Endothelial cell of umbilical vein (primary cell): Measurements from ENCODE around the gene STRIP2. TPM values are rescaled to one million over a fixed set of nuclear protein-coding genes. Genes with fewer than 3 reads are reported as not detected.

ENCODE experiments used
- BruUV-seq: library from RNA; stranded (reverse); fragments of 400-500 nt; replicated peaks from 2 replicates; lab custom pipeline; 2021; lab: Mats Ljungman, UMichigan
- CTCF ChIA-PET: fragments of 300-600, 350-600 bp; sonication (Branson Sonifier 250); formaldehyde crosslinking; loops from one replicate; lab custom pipeline; 2021; ENCODE audit warnings: antibody characterized with exemption, inconsistent platforms; lab: Charles Lee
- POLR2A ChIA-PET: fragments of 300-600, 350-600 bp; sonication (Branson Sonifier 250); formaldehyde crosslinking; loops from one replicate; lab custom pipeline; 2021; ENCODE audit warnings: antibody characterized with exemption, inconsistent platforms; lab: Charles Lee
- DNase-seq: peaks from one replicate; pipeline ENCODE4 v3.0.0-alpha.2; 2011; ENCODE audit warnings: low read depth, low spot score
- FAIRE-seq: peaks from 2 replicates; lab custom pipeline; 2011; peaks lifted over from hg19 to GRCh38; lab: Jason Lieb, UNC
- H2AFZ ChIP-seq: 2 replicates; pipeline ENCODE4 v1.6.0; 2012; ENCODE audit warnings: low read depth, low read length, control low read depth, inconsistent platforms
- H3K27ac ChIP-seq: 2 replicates; pipeline ENCODE4 v1.5.1; 2011; ENCODE audit warnings: low read depth, mild to moderate bottlenecking, control low read depth, low read length, moderate library complexity; ENCODE audit not compliant: insufficient read depth
- H3K27me3 ChIP-seq, 2 experiments: 2 replicates each; pipeline versions ENCODE4 v1.6.0 to v1.6.1; 2011; ENCODE audit warnings: low read length in 2 of 2, mixed read lengths in 1 of 2; ENCODE audit not compliant: control insufficient read depth in 2 of 2, insufficient read depth in 2 of 2
- H3K36me3 ChIP-seq, 2 experiments: 2 replicates in 1 of 2; 3 replicates in 1 of 2; pipeline ENCODE4 v1.5.1; 2011; ENCODE audit warnings: low read length in 2 of 2, mild to moderate bottlenecking in 1 of 2, moderate library complexity in 1 of 2; ENCODE audit not compliant: control insufficient read depth in 2 of 2, insufficient read depth in 2 of 2; ENCODE audit errors: extremely low read depth in 1 of 2
- H3K4me1 ChIP-seq: 3 replicates; pipeline ENCODE4 v1.5.1; 2011; ENCODE audit warnings: mild to moderate bottlenecking, low read length; ENCODE audit not compliant: control insufficient read depth, insufficient read depth; ENCODE audit errors: extremely low read depth
- H3K4me2 ChIP-seq: 2 replicates; pipeline ENCODE4 v1.6.1; 2011; ENCODE audit warnings: low read length, control low read depth, mixed read lengths; ENCODE audit not compliant: insufficient read depth
- H3K4me3 ChIP-seq, 3 experiments: fragments of 200-600 bp in 1 of 3; sonication (generic), shearing (Covaris generic) in 1 of 3; replicated peaks in 1 of 3; 2 replicates each; pipeline ENCODE4 v1.5.1; 2011 to 2016; ENCODE audit warnings: control low read depth in 3 of 3, low read length in 3 of 3, mild to moderate bottlenecking in 2 of 3, inconsistent platforms in 1 of 3, low read depth in 1 of 3, moderate library complexity in 1 of 3; ENCODE audit not compliant: insufficient read depth in 1 of 3
- H3K79me2 ChIP-seq: 2 replicates; pipeline ENCODE4 v1.6.0; 2012; ENCODE audit warnings: low read length, inconsistent platforms; ENCODE audit not compliant: control insufficient read depth, insufficient read depth
- H3K9ac ChIP-seq: replicated peaks from 2 replicates; pipeline ENCODE3; 2011; ENCODE audit warnings: low read length, control low read depth; ENCODE audit not compliant: insufficient read depth; ENCODE audit errors: extremely low read depth
- H3K9me1 ChIP-seq: replicated peaks from 3 replicates; pipeline ENCODE4 v1.6.0; 2011; ENCODE audit warnings: mild to moderate bottlenecking, low read length; ENCODE audit not compliant: control insufficient read depth, insufficient read depth; ENCODE audit errors: extremely low read depth
- H3K9me3 ChIP-seq: replicated peaks from 2 replicates; pipeline ENCODE4 v1.5.1; 2012; ENCODE audit warnings: low read length, inconsistent platforms; ENCODE audit not compliant: control insufficient read depth, insufficient read depth
- H4K20me1 ChIP-seq: replicated peaks from 2 replicates; pipeline ENCODE3; 2011; ENCODE audit warnings: mild to moderate bottlenecking, low read length; ENCODE audit not compliant: control insufficient read depth, insufficient read depth; ENCODE audit errors: extremely low read depth
- CTCF ChIP-seq, 2 donors: IDR thresholded peaks; 1 replicate in 1 of 2; 2 replicates in 1 of 2; pipeline ENCODE4 v1.5.1; 2011; ENCODE audit warnings: low read length in 2 of 2, mild to moderate bottlenecking in 2 of 2, moderate library complexity in 2 of 2, control low read depth in 1 of 2, inconsistent platforms in 1 of 2, low read depth in 1 of 2; ENCODE audit not compliant: insufficient read depth in 1 of 2; ENCODE audit errors: extremely low read depth in 1 of 2
- EZH2 ChIP-seq: IDR thresholded peaks from 2 replicates; pipeline ENCODE4 v1.6.1; 2012; ENCODE audit warnings: borderline replicate concordance, low read depth, mild to moderate bottlenecking, moderate library complexity, low read length, inconsistent platforms; ENCODE audit not compliant: severe bottlenecking
- GATA2 ChIP-seq: IDR thresholded peaks from 2 replicates; pipeline ENCODE4 v1.7.0; 2011; ENCODE audit warnings: low read depth, mild to moderate bottlenecking, moderate library complexity, mixed read lengths, low read length; ENCODE audit not compliant: insufficient read length, insufficient read depth
- JUN ChIP-seq: IDR thresholded peaks from 2 replicates; pipeline ENCODE4 v1.6.1; 2011; ENCODE audit warnings: borderline replicate concordance, low read depth; ENCODE audit not compliant: insufficient read length, insufficient read depth
- MAX ChIP-seq: IDR thresholded peaks from 2 replicates; pipeline ENCODE4 v1.6.1; 2011; ENCODE audit not compliant: insufficient read depth, insufficient read length
- MYC ChIP-seq: IDR thresholded peaks from one replicate; pipeline ENCODE4 v1.6.1; 2011; ENCODE audit warnings: mild to moderate bottlenecking, low read depth, low read length
- dilution Hi-C: fragments of 300-500 bp; cut with MboI; formaldehyde crosslinking; loops from one replicate; pipeline ENCODE4 v1.15.0; 2019; ENCODE audit warnings: low sequenced_read_pairs; ENCODE audit not compliant: extremely low pct_ligation_motif_present
- intact Hi-C: fragments of 100-400 bp; cut with micrococcal nuclease; formaldehyde crosslinking; loops from one replicate; pipeline ENCODE4 v1.10.0; 2022
- polyA plus RNA-seq, 4 experiments: library from polyadenylated mRNA; depleted of rRNA in 3 of 4; stranded (reverse) in 3 of 4; unstranded in 1 of 4; fragments of >200 nt; gene quantifications; 2 replicates each; pipeline versions ENCODE4 v1.2.1 to v1.2.3, GENCODE V29; 2011 to 2012; ENCODE audit warnings: missing spikeins in 1 of 4
- total RNA-seq: library from RNA; stranded (reverse); gene quantifications from 2 replicates; pipeline ENCODE4 v1.2.3, GENCODE V29; 2021

STRIP2 gene
- total and polyA plus RNA-seq, 2 donors (not counting 3 experiments of a cell fraction or from before 2014, with no cell fraction given): 3.4 to 10.0 TPM

- no peak for TF ChIP-seq JUN
- no peak for TF ChIP-seq MAX
- no peak for TF ChIP-seq EZH2
- no peak for TF ChIP-seq GATA2
- no peak for TF ChIP-seq CTCF (IDR thresholded peaks at IDR 0.05; ENCODE audit: extremely low read depth in 1 of 2, insufficient read depth in 1 of 2, low read depth in 1 of 2, low read length in 2 of 2)
- TF ChIP-seq MYC: no peak
- no peak overlapping the region for H3K4me3 ChIP-seq
- H3K9me1 ChIP-seq: no peaks in the 10 kb centered on the region
- FAIRE-seq: no peak
- H3K27me3 ChIP-seq: no peaks in the 10 kb centered on the region
- dilution Hi-C loops (no loop called here), intact Hi-C loops (no loop called here)
- no peaks in the 10 kb centered on the region for H3K36me3 ChIP-seq
- H3K4me1 ChIP-seq: no peaks in the 10 kb centered on the region
- no peaks in the 10 kb centered on the region for H3K79me2 ChIP-seq
- ChIA-PET POLR2A (no interaction called here), CTCF (no interaction called here)
- no TSS peak for BruUV-seq
- H3K9me3 ChIP-seq: no peaks in the 10 kb centered on the region
- no peak overlapping the region for H3K27ac ChIP-seq
- no peak for DNase-seq
- H3K4me2 ChIP-seq: no peak overlapping the region
- no peak overlapping the region for H2AFZ ChIP-seq
- no peak overlapping the region for H3K9ac ChIP-seq
- no peaks in the 10 kb centered on the region for H4K20me1 ChIP-seq
Observed at GRCh38 chr7:129417073-129417472, 17.2 kb upstream of the STRIP2 start.
